ENCODE results near the gene UVSSA.
A peak's percentile ranks its signal among the peaks of the same experiment; 100 is the strongest.

Gene UVSSA

GRCh38 chr4:1351854-1352566 is 5.0 kb downstream of the UVSSA start:
- DNase-seq: peak; percentile 92

DNA sequence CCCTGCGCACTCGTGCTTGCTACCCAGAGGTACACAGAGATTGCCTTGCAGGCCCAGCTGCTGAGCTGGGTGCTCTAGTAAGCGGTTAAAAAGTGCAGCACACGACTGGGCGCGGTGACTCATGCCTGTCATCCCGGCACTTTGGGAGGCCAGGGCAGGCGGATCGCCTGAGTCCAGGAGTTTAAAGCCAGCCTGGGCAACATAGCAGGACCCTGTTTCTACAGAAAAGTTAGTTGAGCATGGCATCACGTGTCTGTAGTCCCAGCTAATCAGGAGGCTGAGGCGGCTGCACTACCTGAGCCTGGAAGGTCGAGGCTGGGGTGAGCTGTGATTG is 5.5 kb downstream of the UVSSA start:
- no peak for DNase-seq

DNA sequence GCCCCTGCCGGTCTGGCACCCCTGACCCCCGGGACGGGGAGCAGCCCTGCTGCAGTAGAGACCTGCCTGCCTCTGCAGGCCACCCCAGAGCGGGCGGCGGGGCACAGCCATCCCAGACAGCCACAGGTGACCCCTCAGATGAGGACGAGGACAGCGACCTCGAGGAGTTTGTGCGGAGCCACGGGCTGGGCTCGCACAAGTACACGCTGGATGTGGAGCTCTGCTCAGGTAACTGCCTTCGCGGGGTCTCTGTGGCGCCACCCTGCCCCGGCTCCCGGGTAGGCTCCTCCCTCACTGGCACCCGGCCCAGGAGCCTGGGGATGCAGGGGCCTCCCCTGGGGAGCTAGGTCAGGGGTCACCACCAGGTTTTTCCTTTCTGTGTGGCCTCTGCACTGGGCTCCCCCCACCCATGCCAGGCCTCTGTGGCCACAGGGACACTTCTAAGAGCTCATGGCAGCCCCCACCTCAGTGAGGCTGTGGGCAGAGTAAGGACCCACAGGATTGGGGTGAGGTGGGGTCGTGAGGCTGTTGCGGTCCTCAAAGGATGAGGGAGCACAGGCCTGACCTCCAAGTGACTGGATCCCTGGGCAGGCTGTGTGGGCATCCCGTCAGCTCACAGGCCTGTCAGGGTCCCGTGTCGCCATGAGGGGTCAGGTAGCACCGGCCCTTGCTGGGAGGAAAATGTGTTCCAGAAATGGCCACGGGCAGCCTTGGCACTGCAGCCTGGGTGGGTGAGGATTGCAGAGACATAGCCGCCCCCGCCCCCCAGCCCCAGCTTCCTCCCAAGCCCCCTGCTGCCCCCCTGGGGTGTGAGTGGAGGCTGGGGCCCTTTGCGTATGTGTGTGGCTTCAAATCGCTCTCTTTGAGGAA is 6.4 kb downstream of the UVSSA start:
- DNase-seq: no peak

- no peak for DNase-seq
Observed at GRCh38 chr4:1354136-1354982, 7.4 kb downstream of the UVSSA start.

- DNase-seq: no peak
Observed at GRCh38 chr4:1354983-1355275, 7.9 kb downstream of the UVSSA start.

DNA sequence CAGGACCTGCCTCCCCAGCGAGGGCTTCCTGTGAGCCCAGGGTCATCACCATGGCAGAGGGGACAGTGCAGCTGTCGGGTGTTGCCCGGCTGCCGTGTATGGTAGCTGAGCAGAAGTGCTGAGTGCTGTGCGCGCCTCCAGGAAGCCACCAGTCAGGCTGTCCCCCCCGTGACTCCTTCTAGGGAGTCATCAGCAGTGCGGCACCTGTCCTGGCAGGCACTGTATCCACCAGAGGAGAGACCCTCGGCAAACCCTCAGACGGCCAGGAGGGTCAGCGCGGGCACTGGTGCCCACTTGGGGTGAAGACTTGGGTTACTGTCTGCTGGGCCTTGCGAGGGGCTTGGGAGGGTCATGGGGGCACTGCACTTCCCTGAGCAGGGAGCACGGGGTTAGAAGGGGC is 8.4 kb downstream of the UVSSA start:
- no peak for DNase-seq

DNA sequence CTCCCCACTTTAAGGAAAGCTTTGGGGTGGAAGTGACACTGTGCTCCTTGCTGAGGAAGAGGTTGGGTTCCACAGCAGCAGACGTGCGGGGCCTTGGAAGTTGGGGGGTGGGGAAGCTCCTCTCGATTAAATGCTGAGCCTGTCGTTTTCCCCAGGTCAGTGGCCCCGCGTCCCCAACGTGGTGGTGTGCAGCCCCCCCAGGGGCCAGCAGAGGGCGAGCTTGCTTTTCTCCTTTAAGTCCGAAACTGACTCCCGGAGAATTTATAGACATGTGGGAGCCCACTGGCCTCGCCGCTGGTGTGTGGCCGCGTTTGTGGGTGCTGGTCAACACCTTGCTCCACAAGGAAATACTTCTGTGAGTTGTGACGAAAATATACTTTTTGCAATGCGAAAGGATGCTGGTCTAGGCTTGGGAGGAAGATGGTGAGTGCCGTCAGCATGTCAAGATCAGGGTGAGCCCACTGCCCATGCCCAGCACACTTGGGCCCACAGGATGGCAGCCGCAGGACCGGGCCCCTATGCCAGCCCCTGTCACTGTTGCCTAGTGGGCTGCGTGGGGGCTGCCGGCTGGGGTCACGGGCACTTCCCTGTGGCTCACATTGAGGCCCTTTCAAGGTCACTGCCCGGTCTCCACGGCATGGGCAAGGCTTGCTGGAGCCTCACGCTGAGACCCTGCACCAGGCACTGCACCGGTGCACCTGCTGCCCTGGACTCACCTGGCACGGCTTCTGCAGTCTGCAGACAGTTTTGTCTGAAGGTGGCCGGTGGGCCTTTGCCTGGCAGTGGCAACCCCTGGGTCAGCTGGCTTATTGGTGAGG is 9.4 kb downstream of the UVSSA start:
- DNase-seq: peak; percentile 52

- no peak for DNase-seq
Observed at GRCh38 chr4:1357356-1358248, 10.6 kb downstream of the UVSSA start.

DNA sequence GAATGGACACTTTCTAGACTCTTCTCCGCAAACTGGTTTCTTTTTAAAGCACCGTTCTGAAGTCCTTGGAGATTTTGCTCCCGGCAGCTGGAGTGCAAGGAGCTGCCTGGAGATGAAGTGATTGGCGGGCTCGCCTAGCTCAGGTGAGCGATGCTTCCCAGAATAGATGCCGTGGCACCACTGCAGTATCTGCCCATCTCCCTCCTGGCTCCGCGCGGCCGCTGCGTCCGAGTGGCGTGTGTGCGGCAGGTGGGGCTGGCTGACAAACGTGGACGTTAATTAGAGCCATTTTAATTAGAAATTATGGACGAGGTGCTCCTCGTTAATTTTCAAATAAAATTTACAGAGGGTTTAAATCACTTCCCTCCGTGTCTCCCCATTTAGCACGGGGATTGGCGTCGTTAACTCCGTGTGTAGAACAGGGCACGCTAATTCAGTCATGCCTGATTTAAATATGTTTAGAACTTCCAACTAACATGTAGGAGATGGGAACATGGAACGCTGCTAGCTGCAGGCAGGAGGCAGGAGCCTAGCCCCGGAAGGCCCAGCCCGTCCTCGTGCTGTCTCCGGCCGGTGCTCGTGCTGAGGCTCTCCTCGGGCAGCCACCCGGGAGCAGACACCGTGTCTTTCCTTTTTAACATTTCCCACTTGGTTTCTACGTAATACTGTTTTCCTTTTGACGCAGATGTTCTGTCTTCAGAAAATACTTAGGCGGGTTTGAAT is 11.6 kb downstream of the UVSSA start:
- DNase-seq: no peak

DNA sequence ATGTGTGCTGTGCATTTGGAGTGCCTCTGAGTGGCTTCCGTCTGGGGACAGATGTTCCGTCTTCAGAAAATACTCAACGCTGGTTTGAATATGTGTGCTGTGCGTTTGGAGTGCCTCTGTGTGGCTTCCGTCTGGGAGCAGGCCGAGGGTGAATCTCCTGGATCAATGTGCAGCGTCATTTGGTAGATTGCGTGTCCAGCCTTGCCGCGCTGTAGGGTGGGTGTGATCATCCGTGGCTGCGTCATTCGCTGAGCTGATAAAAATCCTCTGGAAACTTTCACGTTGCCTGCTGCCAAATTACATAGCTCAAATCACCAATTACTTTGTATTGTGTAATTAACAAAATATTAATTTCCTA is 12.1 kb downstream of the UVSSA start:
- no peak for DNase-seq

DNA sequence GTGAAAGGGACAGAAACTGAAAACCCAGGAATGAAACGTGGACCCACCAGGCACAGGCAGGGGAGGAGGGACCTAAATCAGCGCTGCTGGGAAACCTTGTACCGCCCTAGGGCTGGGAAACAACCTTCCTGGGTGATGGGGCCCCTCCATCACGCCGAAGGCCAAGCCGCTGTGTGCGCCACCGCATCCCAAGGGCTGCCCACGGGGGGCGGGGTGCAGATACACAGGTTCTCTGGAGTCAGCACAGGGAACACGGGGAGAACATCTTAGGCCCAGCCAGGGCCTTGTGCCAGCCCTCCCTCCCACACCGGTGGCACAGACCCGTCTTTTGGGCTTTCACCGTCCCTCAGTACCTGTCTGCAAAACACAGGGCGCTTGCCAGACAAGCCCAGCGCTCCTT is 13.0 kb downstream of the UVSSA start:
- no peak for DNase-seq

DNA sequence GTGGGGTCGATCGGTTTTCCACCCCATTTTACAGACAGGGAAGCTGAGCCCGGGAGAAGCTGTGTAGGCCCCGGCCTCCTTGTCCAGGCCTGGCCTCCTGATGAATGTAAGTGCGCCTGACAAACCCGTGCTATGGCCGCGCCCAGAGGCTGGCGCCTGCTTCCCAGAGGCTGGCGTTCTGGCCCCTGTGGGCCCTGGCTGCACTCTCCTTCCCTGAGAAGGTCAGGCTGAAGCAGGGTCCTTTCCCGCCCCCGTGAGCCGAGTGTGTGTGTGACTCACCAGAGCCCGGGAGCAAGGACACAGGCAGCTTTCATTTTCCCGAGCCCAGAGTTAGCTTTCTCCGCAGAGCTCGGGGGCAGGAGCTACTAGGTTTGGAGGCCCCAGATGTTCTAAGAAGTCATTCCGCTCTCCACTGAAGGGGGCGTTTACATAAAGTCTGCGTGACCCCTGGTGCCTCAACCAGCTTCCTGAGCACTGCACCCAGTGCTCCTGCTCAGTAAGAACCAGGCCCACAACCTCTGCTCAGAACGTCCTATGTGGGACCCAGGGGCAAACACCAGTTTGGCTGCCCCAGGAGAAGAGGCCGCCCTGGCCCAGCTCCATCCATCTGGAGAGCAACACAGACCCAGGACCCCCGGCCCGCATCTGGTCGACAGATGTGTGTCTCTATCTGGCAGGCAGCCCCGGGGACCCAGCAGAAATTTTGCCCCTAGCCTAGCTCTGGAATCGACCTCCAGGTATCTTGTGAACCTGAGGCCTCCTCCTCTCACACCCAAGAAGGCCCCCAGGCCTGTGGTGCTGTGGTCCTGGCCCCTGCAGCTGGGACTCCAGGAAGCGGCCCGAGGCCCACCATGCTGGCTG is 13.6 kb downstream of the UVSSA start:
- no peak for DNase-seq

GRCh38 chr4:1361431-1361830 is 14.4 kb downstream of the UVSSA start:
- no peak for DNase-seq

GRCh38 chr4:1362046-1362445 is 15.0 kb downstream of the UVSSA start:
- no peak for DNase-seq

GRCh38 chr4:1362521-1362920 is 15.5 kb downstream of the UVSSA start:
- no peak for DNase-seq

- DNase-seq: no peak
Observed at GRCh38 chr4:1363513-1363912, 16.5 kb downstream of the UVSSA start.

DNA sequence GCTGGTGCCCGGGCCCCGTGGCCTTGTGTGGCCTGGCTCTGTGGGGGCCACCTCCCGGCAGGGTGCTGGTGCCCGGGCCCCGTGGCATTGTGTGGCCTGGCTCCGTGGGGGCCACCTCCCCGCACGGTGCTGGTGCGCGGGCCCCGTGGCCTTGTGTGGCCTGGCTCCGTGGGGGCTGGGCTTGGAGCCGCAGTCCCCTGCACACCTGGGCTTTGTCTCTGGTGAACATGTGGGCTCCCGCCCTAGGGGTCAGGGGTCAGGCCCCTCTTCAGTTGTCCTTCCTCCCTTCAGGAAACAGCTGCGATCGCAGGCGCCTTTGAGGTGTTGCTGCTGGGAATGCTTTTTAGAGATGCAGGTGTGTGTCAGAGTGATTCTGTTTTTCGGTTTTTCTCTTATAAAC is 17.2 kb downstream of the UVSSA start:
- no peak for DNase-seq

DNA sequence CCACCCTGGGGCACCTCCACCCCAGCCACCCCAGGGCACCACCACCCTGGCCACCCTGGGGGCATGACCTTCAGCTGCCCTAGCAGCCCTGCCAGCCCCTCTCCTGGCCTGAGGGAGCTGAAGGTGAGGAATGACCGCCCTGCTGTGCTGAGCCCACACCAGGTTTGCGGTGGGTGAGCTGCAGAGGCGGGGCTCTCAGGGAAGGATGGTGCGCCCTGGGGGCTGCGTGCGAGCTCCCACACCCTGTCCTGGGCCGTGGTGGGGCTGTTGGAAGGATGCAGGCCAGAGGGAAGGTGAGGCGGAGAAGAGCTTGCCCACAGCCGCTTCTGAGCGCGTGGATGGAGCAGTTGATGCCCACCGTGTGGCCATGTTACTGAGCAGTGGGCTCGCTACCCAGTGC is 17.7 kb downstream of the UVSSA start:
- DNase-seq: no peak

GRCh38 chr4:1365271-1366178 is 18.5 kb downstream of the UVSSA start:
- DNase-seq: no peak

Measured in activated CD4-positive, alpha-beta T cell treated with anti-CD3 and anti-CD28 coated beads, Interleukin-2, amount 50 U/mL, for 1 hour (primary cell).